H1 (cell line): ENCODE measurements around the gene TMEM63A. TPM values are rescaled to one million over a fixed set of nuclear protein-coding genes. Genes with fewer than 3 reads are reported as not detected.

Experiments
- CTCF ChIA-PET: fragments of 300-600 bp; sonication (Branson Sonifier 250); formaldehyde crosslinking; loops from one replicate; lab custom pipeline; 2021; ENCODE audit not compliant: partially characterized antibody; lab: Charles Lee
- POLR2A ChIA-PET: fragments of 300-600 bp; sonication (Branson Sonifier 250); formaldehyde crosslinking; loops from one replicate; lab custom pipeline; 2021; ENCODE audit warnings: inconsistent platforms; ENCODE audit not compliant: partially characterized antibody; lab: Charles Lee
- DNase-seq, 2 experiments: peaks; one replicate each; pipeline versions ENCODE4 v3.0.0 to v3.0.0-alpha.2; 2010 to 2022; ENCODE audit warnings: low spot score in 2 of 2, low read depth in 1 of 2, mixed read lengths in 1 of 2
- FAIRE-seq: peaks from 2 replicates; lab custom pipeline; 2011; peaks lifted over from hg19 to GRCh38; lab: Jason Lieb, UNC
- H2AFZ ChIP-seq: 2 replicates; pipeline ENCODE4 v1.8.1; 2012; ENCODE audit warnings: low read length, inconsistent platforms
- H2AK5ac ChIP-seq: 2 replicates; pipeline ENCODE4 v1.6.1; 2013; ENCODE audit warnings: low read depth, low read length
- H2BK120ac ChIP-seq: replicated peaks from 2 replicates; pipeline ENCODE3; 2013; ENCODE audit warnings: low read depth, low read length, inconsistent platforms
- H2BK12ac ChIP-seq: 2 replicates; pipeline ENCODE4 v1.6.1; 2013; ENCODE audit warnings: low read depth, low read length
- H2BK15ac ChIP-seq: 2 replicates; pipeline ENCODE4 v1.6.1; 2013; ENCODE audit warnings: low read length
- H2BK20ac ChIP-seq: 2 replicates; pipeline ENCODE4 v1.6.1; 2013; ENCODE audit warnings: low read length
- H2BK5ac ChIP-seq: 2 replicates; pipeline ENCODE4 v1.6.1; 2013; ENCODE audit warnings: low read depth, low read length
- H3K14ac ChIP-seq: 2 replicates; pipeline ENCODE4 v1.6.1; 2013; ENCODE audit warnings: inconsistent platforms; ENCODE audit not compliant: insufficient read length
- H3K18ac ChIP-seq: 2 replicates; pipeline ENCODE4 v1.6.1; 2013; ENCODE audit warnings: low read length; ENCODE audit errors: extremely low read depth
- H3K23ac ChIP-seq: 2 replicates; pipeline ENCODE4 v1.6.1; 2013; ENCODE audit warnings: inconsistent platforms; ENCODE audit not compliant: insufficient read length
- H3K23me2 ChIP-seq: 2 replicates; pipeline ENCODE4 v1.6.1; 2013; ENCODE audit warnings: low read depth, low read length
- H3K27ac ChIP-seq: 2 replicates; pipeline ENCODE4 v1.6.1; 2011; ENCODE audit warnings: low read depth, low read length, inconsistent platforms
- H3K27me3 ChIP-seq, 4 experiments: replicated peaks in 1 of 4; 1 replicate in 1 of 4; 2 replicates in 3 of 4; pipeline versions ENCODE4 v1.6.1 to v1.8.1; 2011 to 2013; ENCODE audit warnings: low read length in 3 of 4, mild to moderate bottlenecking in 3 of 4, inconsistent platforms in 2 of 4, mixed read lengths in 2 of 4, moderate library complexity in 1 of 4; ENCODE audit not compliant: control insufficient read depth in 3 of 4, insufficient read depth in 3 of 4; ENCODE audit errors: extremely low read depth in 1 of 4
- H3K36me3 ChIP-seq, 4 experiments: 2 replicates each; pipeline versions ENCODE4 v1.6.1 to v1.8.1; 2011 to 2013; ENCODE audit warnings: mild to moderate bottlenecking in 4 of 4, low read length in 3 of 4, moderate library complexity in 2 of 4, control low read depth in 1 of 4, inconsistent platforms in 1 of 4; ENCODE audit not compliant: insufficient read depth in 4 of 4, control insufficient read depth in 2 of 4
- H3K4ac ChIP-seq: replicated peaks from 2 replicates; pipeline ENCODE3; 2013; ENCODE audit warnings: low read length, low read depth, mixed read lengths, inconsistent platforms; ENCODE audit not compliant: insufficient read length
- H3K4me1 ChIP-seq, 4 experiments: replicated peaks in 1 of 4; 1 replicate in 1 of 4; 2 replicates in 3 of 4; pipeline versions ENCODE4 v1.6.1 to v1.8.1; 2011 to 2013; ENCODE audit warnings: low read length in 3 of 4, inconsistent platforms in 2 of 4, mixed read lengths in 1 of 4; ENCODE audit not compliant: insufficient read depth in 4 of 4, control insufficient read depth in 3 of 4
- H3K4me2 ChIP-seq, 2 experiments: 2 replicates each; pipeline versions ENCODE4 v1.6.1 to v1.8.1; 2011 to 2013; ENCODE audit warnings: low read depth in 2 of 2, low read length in 2 of 2, control low read depth in 1 of 2, inconsistent platforms in 1 of 2, mild to moderate bottlenecking in 1 of 2; ENCODE audit not compliant: insufficient read depth in 1 of 2
- H3K4me3 ChIP-seq, 4 experiments: fragments of 200-600, 300-600 bp in 1 of 4; sonication (generic), shearing (Covaris generic), sonication (Bioruptor Twin) in 1 of 4; 2 replicates each; pipeline versions ENCODE4 v1.5.1 to v1.8.1; 2011 to 2016; ENCODE audit warnings: low read length in 4 of 4, low read depth in 3 of 4, control low read depth in 2 of 4, inconsistent platforms in 2 of 4, mild to moderate bottlenecking in 2 of 4, mixed read lengths in 1 of 4, moderate library complexity in 1 of 4; ENCODE audit not compliant: insufficient read depth in 2 of 4; ENCODE audit errors: extremely low read depth in 1 of 4
- H3K56ac ChIP-seq: replicated peaks from 2 replicates; pipeline ENCODE3; 2013; ENCODE audit warnings: low read depth, mild to moderate bottlenecking, mixed read lengths, low read length, inconsistent platforms; ENCODE audit not compliant: insufficient read length
- H3K79me1 ChIP-seq: 2 replicates; pipeline ENCODE4 v1.6.1; 2013; ENCODE audit warnings: low read depth, low read length, control low read depth
- H3K79me2 ChIP-seq, 2 experiments: 2 replicates each; pipeline versions ENCODE4 v1.6.1 to v1.8.1; 2012 to 2013; ENCODE audit warnings: low read length in 2 of 2, mild to moderate bottlenecking in 2 of 2, inconsistent platforms in 1 of 2; ENCODE audit not compliant: insufficient read depth in 2 of 2, control insufficient read depth in 1 of 2
- H3K9ac ChIP-seq, 4 experiments: replicated peaks in 1 of 4; 1 replicate in 1 of 4; 2 replicates in 3 of 4; pipeline versions ENCODE4 v1.6.1 to v1.8.1; 2011 to 2013; ENCODE audit warnings: low read depth in 3 of 4, low read length in 3 of 4, control low read depth in 2 of 4, mild to moderate bottlenecking in 2 of 4, moderate library complexity in 2 of 4, inconsistent platforms in 1 of 4; ENCODE audit errors: extremely low read depth in 1 of 4
- H3K9me3 ChIP-seq, 2 experiments: 2 replicates each; pipeline versions ENCODE4 v1.6.1 to v1.8.1; 2012 to 2013; ENCODE audit warnings: mild to moderate bottlenecking in 2 of 2, moderate library complexity in 2 of 2, control low read depth in 1 of 2, inconsistent platforms in 1 of 2, low read depth in 1 of 2, low read length in 1 of 2, mixed read lengths in 1 of 2; ENCODE audit not compliant: insufficient read depth in 2 of 2
- H4K20me1 ChIP-seq, 2 experiments: replicated peaks in 1 of 2; 2 replicates each; pipeline versions ENCODE3 to v1.8.1; 2011 to 2013; ENCODE audit warnings: inconsistent platforms in 2 of 2, low read length in 2 of 2, mild to moderate bottlenecking in 1 of 2; ENCODE audit not compliant: insufficient read depth in 2 of 2, control insufficient read depth in 1 of 2
- H4K5ac ChIP-seq: 2 replicates; pipeline ENCODE4 v1.6.1; 2013; ENCODE audit warnings: low read length, low read depth, mixed read lengths, inconsistent platforms; ENCODE audit not compliant: insufficient read length
- H4K8ac ChIP-seq: 2 replicates; pipeline ENCODE4 v1.8.0; 2013; ENCODE audit warnings: mild to moderate bottlenecking, moderate library complexity, low read length, inconsistent platforms; ENCODE audit not compliant: insufficient read depth; ENCODE audit errors: extremely low read depth
- H4K91ac ChIP-seq: replicated peaks from 2 replicates; pipeline ENCODE3; 2013; ENCODE audit warnings: low read length, mixed read lengths, inconsistent platforms; ENCODE audit not compliant: insufficient read length
- HDAC2 ChIP-seq, 2 experiments: fragments of 300-600 bp in 1 of 2; sonication (generic) in 1 of 2; IDR thresholded peaks; 2 replicates each; pipeline ENCODE4 v1.6.1; 2011 to 2012; ENCODE audit warnings: low read depth in 2 of 2, low read length in 2 of 2, mild to moderate bottlenecking in 2 of 2, moderate library complexity in 2 of 2, borderline replicate concordance in 1 of 2, inconsistent platforms in 1 of 2
- JUN ChIP-seq: IDR thresholded peaks from 2 replicates; pipeline ENCODE4 v1.6.1; 2011; ENCODE audit warnings: low read depth, mild to moderate bottlenecking, improper control_type of control experiment, low read length
- JUND ChIP-seq: IDR thresholded peaks from 2 replicates; pipeline ENCODE4 v1.6.1; 2011; ENCODE audit warnings: mild to moderate bottlenecking, improper control_type of control experiment, low read length
- KDM4A ChIP-seq: IDR thresholded peaks from one replicate; pipeline ENCODE4 v1.7.1; 2012; ENCODE audit warnings: low read depth, mild to moderate bottlenecking, moderate library complexity, low read length, inconsistent platforms; ENCODE audit not compliant: severe bottlenecking
- RBBP5 ChIP-seq: IDR thresholded peaks from 2 replicates; pipeline ENCODE4 v1.7.1; 2012; ENCODE audit warnings: low read depth, mild to moderate bottlenecking, inconsistent platforms, low read length, moderate library complexity, borderline replicate concordance
- RFX5 ChIP-seq: IDR thresholded peaks from 2 replicates; pipeline ENCODE4 v1.6.1; 2011; ENCODE audit warnings: low read depth, low read length, improper control_type of control experiment, borderline replicate concordance
- SIN3A ChIP-seq, 2 experiments: IDR thresholded peaks in 1 of 2; conservative IDR thresholded peaks in 1 of 2; 2 replicates each; pipeline ENCODE4 v1.6.1; 2011 to 2012; ENCODE audit warnings: low read length in 2 of 2, improper control_type of control experiment in 1 of 2, low read depth in 1 of 2, mild to moderate bottlenecking in 1 of 2
- SP2 ChIP-seq: IDR thresholded peaks from 2 replicates; pipeline ENCODE4 v1.6.1; 2012; ENCODE audit warnings: mild to moderate bottlenecking, low read length, inconsistent platforms
- SP4 ChIP-seq: IDR thresholded peaks from 2 replicates; pipeline ENCODE4 v1.6.1; 2012; ENCODE audit warnings: low read length, inconsistent platforms
- TEAD4 ChIP-seq: IDR thresholded peaks from 2 replicates; pipeline ENCODE4 v1.6.1; 2012; ENCODE audit warnings: low read depth, low read length, inconsistent platforms, mixed read lengths
- whole genome bisulfite sequencing, 2 experiments: shearing (Covaris generic) in 1 of 2; methylation state at CpG; one replicate each; pipeline versions ENCODE4 v1.1.6 to v1.1.7; 2013 to 2015; ENCODE audit warnings: low lambda C conversion rate in 2 of 2, mixed read lengths in 2 of 2, inconsistent platforms in 1 of 2, low coverage in 1 of 2, missing lambda C conversion rate in 1 of 2; ENCODE audit not compliant: insufficient replicate concordance in 2 of 2, insufficient coverage in 1 of 2, insufficient read length in 1 of 2; ENCODE audit errors: extremely low coverage in 1 of 2, missing lambda C conversion rate in 1 of 2; 5-methylcytosine and 5-hydroxymethylcytosine counted together
- polyA plus RNA-seq, 7 experiments: library from polyadenylated mRNA; depleted of rRNA in 3 of 7; stranded (reverse) in 5 of 7; unstranded in 2 of 7; fragments of >200 nt in 5 of 7; fragments of 200-250 nt in 2 of 7; gene quantifications; 1 replicate in 5 of 7; 2 replicates in 1 of 7; 4 replicates in 1 of 7; pipeline versions ENCODE4 v1.2.1 to v1.2.3, GENCODE V29; 2011 to 2013; ENCODE audit warnings: missing spikeins in 2 of 7, mixed read lengths in 2 of 7
- total RNA-seq: library from RNA; stranded (reverse); fragmentation: NEBNext Ultra II Directional; extraction: Animal tissue kit (Norgen Biotek cat#: 25700); gene quantifications from 2 replicates; pipeline ENCODE4 v1.2.1, GENCODE V29; 2021
- TF ChIP-seq, protein P1 (sequence below): IDR thresholded peaks from 2 replicates; pipeline ENCODE4 v1.6.1; 2012; ENCODE audit warnings: inconsistent platforms
- TF ChIP-seq, protein P2 (sequence below): IDR thresholded peaks from 2 replicates; pipeline ENCODE4 v1.6.1; 2011; ENCODE audit warnings: low read depth, mild to moderate bottlenecking, low read length; ENCODE audit not compliant: insufficient read depth

TMEM63A gene
- total and polyA plus RNA-seq, 2 of the 8 experiments (the other 6 are each of a cell fraction or from before 2014, with no cell fraction given), result 26.1 to 55.4 TPM

DNA sequence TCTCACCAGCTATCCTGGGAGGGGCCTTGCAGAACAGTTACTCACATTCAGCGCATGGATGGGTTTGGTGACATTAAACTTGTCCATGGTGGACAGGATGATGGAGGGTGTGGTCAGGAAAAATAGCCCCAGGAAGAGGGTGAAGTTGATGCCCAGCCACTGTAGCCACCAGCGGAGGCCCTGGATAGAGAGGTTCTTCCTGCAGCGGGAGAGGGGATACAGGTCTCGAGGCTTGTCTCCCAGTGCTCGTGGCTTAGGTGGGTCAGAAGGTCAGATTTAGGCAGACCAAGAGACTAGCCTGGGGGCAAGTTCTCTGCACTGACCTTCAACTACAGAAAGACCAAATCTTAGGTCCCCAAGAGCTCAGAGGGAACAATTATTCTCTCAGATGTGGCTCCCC is 23.0 kb downstream of the TMEM63A start:
- no peaks in the 10 kb centered on the region for H3K79me2 ChIP-seq
- no peak overlapping the region for H3K4me2 ChIP-seq
- H3K36me3 ChIP-seq, result peaks cover 6 to 20% (median 11%) of the 10 kb centered on the region in 4 experiments
- peaks cover 0 to 2% of the 10 kb centered on the region in 2 experiments for H4K20me1 ChIP-seq
- no peak overlapping the region for H2AK5ac ChIP-seq
- FAIRE-seq, result no peak
- no peak overlapping the region for H3K9ac ChIP-seq
- H2BK12ac ChIP-seq, result no peak overlapping the region
- no peaks in the 10 kb centered on the region for H3K9me3 ChIP-seq
- H3K4me3 ChIP-seq, result no peak overlapping the region
- POLR2A ChIA-PET, result interaction anchor here (0.7 to 2.0 kb wide), 6 partner anchors 11 to 30 kb away, joined by 3 to 11 read pairs (median 4); partner anchors contain the start of gene LEFTY1
- no peaks in the 10 kb centered on the region for H3K4me1 ChIP-seq
- H2BK120ac ChIP-seq, result no peak overlapping the region
- H3K23ac ChIP-seq, result no peak overlapping the region
- WGBS, 2 experiments, result 91% methylated on average over 5 of the region's 5 CpGs; no CpG with 5 or more reads in 1 of the 2 experiments
- no peak overlapping the region for H4K8ac ChIP-seq
- no peak overlapping the region for H3K4ac ChIP-seq
- no peak overlapping the region for H2AFZ ChIP-seq
- H2BK15ac ChIP-seq, result no peak overlapping the region
- no peak overlapping the region for H4K5ac ChIP-seq
- H3K18ac ChIP-seq, result no peak overlapping the region
- H3K14ac ChIP-seq, result no peak overlapping the region
- H3K56ac ChIP-seq, result no peak overlapping the region
- no peaks in the 10 kb centered on the region for H3K23me2 ChIP-seq
- no peak overlapping the region for H2BK20ac ChIP-seq
- no peak overlapping the region for H3K27ac ChIP-seq
- H3K79me1 ChIP-seq, result no peaks in the 10 kb centered on the region
- no peak overlapping the region for H4K91ac ChIP-seq
- H3K27me3 ChIP-seq, result no peaks in the 10 kb centered on the region
- H2BK5ac ChIP-seq, result no peak overlapping the region
- CTCF ChIA-PET, result interaction anchor here (0.7 to 3.8 kb wide), 8 partner anchors 12 to 128 kb away, joined by 3 to 16 read pairs (median 4); no protein-coding TSS in a partner anchor
- no peak for DNase-seq
- TF ChIP-seq SP4, result no peak
- no peak for TF ChIP-seq KDM4A
- no peak for TF ChIP-seq RBBP5
- no peak for TF ChIP-seq HDAC2 (IDR thresholded peaks at IDR 0.05; ENCODE audit: borderline replicate concordance in 1 of 2, low read depth in 2 of 2, low read length in 2 of 2)
- no peak for TF ChIP-seq SIN3A (conservative IDR thresholded peaks at IDR 0.05 in 1 of 2, IDR thresholded peaks at IDR 0.05 in 1 of 2; ENCODE audit: low read depth in 1 of 2, low read length in 2 of 2)
- TF ChIP-seq JUN, result no peak
- TF ChIP-seq, protein P1, sequence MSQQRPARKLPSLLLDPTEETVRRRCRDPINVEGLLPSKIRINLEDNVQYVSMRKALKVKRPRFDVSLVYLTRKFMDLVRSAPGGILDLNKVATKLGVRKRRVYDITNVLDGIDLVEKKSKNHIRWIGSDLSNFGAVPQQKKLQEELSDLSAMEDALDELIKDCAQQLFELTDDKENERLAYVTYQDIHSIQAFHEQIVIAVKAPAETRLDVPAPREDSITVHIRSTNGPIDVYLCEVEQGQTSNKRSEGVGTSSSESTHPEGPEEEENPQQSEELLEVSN, result no peak
- TF ChIP-seq, protein P2, sequence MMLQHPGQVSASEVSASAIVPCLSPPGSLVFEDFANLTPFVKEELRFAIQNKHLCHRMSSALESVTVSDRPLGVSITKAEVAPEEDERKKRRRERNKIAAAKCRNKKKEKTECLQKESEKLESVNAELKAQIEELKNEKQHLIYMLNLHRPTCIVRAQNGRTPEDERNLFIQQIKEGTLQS, result no peak
- no peak for TF ChIP-seq TEAD4
- no peak for TF ChIP-seq JUND
- TF ChIP-seq SP2, result no peak
- TF ChIP-seq RFX5, result no peak
